ENCODE data around the gene MAT2B. TPM values are rescaled to one million over a fixed set of nuclear protein-coding genes. Genes with fewer than 3 reads are reported as not detected.

The MAT2B gene
- total and polyA plus RNA-seq, 2 of the 13 experiments (the other 11 are each of a cell fraction or from before 2014, with no cell fraction given) = 20.2 to 37.1 TPM

- TF ChIP-seq ZGPAT (CRISPR knock-in tag; IDR thresholded peaks at IDR 0.05) (peak; percentile 79), ZNF207 (IDR thresholded peaks at IDR 0.05; ENCODE audit: borderline replicate concordance) (no peak), ZNF280B (CRISPR knock-in tag; IDR thresholded peaks at IDR 0.05; ENCODE audit: borderline replicate concordance) (peak; percentile 84; the same call in 1 of the 2 replicates), NR1H2 (CRISPR knock-in tag; IDR thresholded peaks at IDR 0.05; ENCODE audit: borderline replicate concordance, low read depth) (no peak), ZNF414 (CRISPR knock-in tag; IDR thresholded peaks at IDR 0.05) (no peak; the same call in 1 of the 2 replicates), ZNF3 (CRISPR knock-in tag; IDR thresholded peaks at IDR 0.05) (no peak), MXD4 (CRISPR knock-in tag; IDR thresholded peaks at IDR 0.05) (peak; percentile 78), TOPORS (CRISPR knock-in tag; IDR thresholded peaks at IDR 0.05) (peak; percentile 93), MYC (CRISPR knock-in tag; IDR thresholded peaks at IDR 0.05; ENCODE audit: borderline replicate concordance) (peak; percentile 95), RBM22 (optimal IDR thresholded peaks at IDR 0.05; ENCODE audit: low read length) (no peak), TIGD3 (CRISPR knock-in tag; IDR thresholded peaks at IDR 0.05; ENCODE audit: borderline replicate concordance) (peak; percentile 63; the same call in 1 of the 2 replicates), JDP2 (CRISPR knock-in tag; IDR thresholded peaks at IDR 0.05; ENCODE audit: borderline replicate concordance) (no peak), ZKSCAN5 (CRISPR knock-in tag; IDR thresholded peaks at IDR 0.05) (0 out of 2 replicates have a peak, but pooled peaks have one; percentile 15), NFRKB (IDR thresholded peaks at IDR 0.05) (no peak), ZNF782 (CRISPR knock-in tag; IDR thresholded peaks at IDR 0.05; ENCODE audit: borderline replicate concordance) (no peak; the same call in none of the 2 replicates), RXRB (CRISPR knock-in tag; IDR thresholded peaks at IDR 0.05; ENCODE audit: borderline replicate concordance) (peak; percentile 23; the same call in 1 of the 2 replicates), LCORL (IDR thresholded peaks at IDR 0.05) (no peak), LCORL (CRISPR knock-in tag; IDR thresholded peaks at IDR 0.05) (no peak), RFX5 (IDR thresholded peaks at IDR 0.05; ENCODE audit: low read depth, low read length) (no peak), ZNF382 (CRISPR knock-in tag; IDR thresholded peaks at IDR 0.05; ENCODE audit: borderline replicate concordance) (no peak), ZNF616 (CRISPR knock-in tag; IDR thresholded peaks at IDR 0.05; ENCODE audit: low read depth) (no peak), MYPOP (CRISPR knock-in tag; IDR thresholded peaks at IDR 0.05) (peak; percentile 93), NR3C1 (CRISPR knock-in tag; IDR thresholded peaks at IDR 0.05) (no peak), CBX2 (IDR thresholded peaks at IDR 0.05; ENCODE audit: low read depth, low read length) (no peak), CBX2 (CRISPR knock-in tag; IDR thresholded peaks at IDR 0.05; ENCODE audit: low read depth) (no peak), ZNF335 (CRISPR knock-in tag; IDR thresholded peaks at IDR 0.05) (no peak)
Observed at GRCh38 chr5:163459819-163460561, 45.4 kb upstream of the MAT2B start, which contains the start of gene NUDCD2 (continued).
